Measurements from ENCODE around the gene ABCC6.

DNA sequence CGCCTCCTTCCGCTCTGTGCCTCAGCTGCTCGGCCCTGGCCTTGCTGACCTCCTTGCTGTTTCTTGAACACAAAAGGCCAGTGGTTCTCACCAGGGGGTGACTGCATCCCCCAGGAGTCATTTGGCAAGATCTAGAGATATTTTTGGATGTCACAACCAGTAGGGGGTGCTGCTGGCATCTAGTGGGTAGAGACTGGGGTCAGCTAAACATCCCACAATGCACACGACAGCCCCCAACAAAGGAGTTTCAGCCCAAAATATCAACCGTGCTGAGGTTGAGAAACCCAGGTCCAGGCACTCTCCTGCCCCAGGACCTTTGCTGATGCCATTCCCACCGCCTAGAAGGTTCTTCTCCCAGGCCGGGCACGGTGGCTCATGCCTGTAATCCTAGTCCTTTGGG lies 39.7 kb downstream of the ABCC6 start:
- TF ChIP-seq, protein P1, sequence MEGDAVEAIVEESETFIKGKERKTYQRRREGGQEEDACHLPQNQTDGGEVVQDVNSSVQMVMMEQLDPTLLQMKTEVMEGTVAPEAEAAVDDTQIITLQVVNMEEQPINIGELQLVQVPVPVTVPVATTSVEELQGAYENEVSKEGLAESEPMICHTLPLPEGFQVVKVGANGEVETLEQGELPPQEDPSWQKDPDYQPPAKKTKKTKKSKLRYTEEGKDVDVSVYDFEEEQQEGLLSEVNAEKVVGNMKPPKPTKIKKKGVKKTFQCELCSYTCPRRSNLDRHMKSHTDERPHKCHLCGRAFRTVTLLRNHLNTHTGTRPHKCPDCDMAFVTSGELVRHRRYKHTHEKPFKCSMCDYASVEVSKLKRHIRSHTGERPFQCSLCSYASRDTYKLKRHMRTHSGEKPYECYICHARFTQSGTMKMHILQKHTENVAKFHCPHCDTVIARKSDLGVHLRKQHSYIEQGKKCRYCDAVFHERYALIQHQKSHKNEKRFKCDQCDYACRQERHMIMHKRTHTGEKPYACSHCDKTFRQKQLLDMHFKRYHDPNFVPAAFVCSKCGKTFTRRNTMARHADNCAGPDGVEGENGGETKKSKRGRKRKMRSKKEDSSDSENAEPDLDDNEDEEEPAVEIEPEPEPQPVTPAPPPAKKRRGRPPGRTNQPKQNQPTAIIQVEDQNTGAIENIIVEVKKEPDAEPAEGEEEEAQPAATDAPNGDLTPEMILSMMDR (tag by site-specific recombination; IDR thresholded peaks at IDR 0.05): no peak
- no peak for TF ChIP-seq ZNF501 (tag by site-specific recombination; IDR thresholded peaks at IDR 0.05)
- no peak for TF ChIP-seq ZNF23 (tag by site-specific recombination; IDR thresholded peaks at IDR 0.05; ENCODE audit: borderline replicate concordance)
- TF ChIP-seq ZNF610 (tag by site-specific recombination; IDR thresholded peaks at IDR 0.05; ENCODE audit: borderline replicate concordance): no peak
- TF ChIP-seq ZNF280D (tag by site-specific recombination; IDR thresholded peaks at IDR 0.05): no peak
- no peak for TF ChIP-seq GLI2 (tag by site-specific recombination; IDR thresholded peaks at IDR 0.05; ENCODE audit: borderline replicate concordance, low read depth)
